WERI-Rb-1 (cell line): ENCODE results near the gene BMP5.

ENCODE experiments used
- DNase-seq: peaks from one replicate; pipeline ENCODE4 v3.0.0-alpha.2; 2020
- H3K27ac ChIP-seq: fragments of 250-450 bp; sonication (Bioruptor Pico); 2 replicates; pipeline ENCODE4 v1.5.1; 2020; ENCODE audit warnings: mild to moderate bottlenecking, moderate library complexity
- H3K27me3 ChIP-seq: fragments of 250-450 bp; sonication (Bioruptor Pico); 2 replicates; pipeline ENCODE4 v1.5.1; 2021; ENCODE audit warnings: mild to moderate bottlenecking, low read depth, moderate library complexity; ENCODE audit not compliant: insufficient read depth, severe bottlenecking
- H3K36me3 ChIP-seq: fragments of 250-450 bp; sonication (Bioruptor Pico); 2 replicates; pipeline ENCODE4 v1.5.1; 2020; ENCODE audit warnings: mild to moderate bottlenecking, moderate library complexity
- H3K4me3 ChIP-seq: 2 replicates; pipeline ENCODE4 v1.5.1; 2011; ENCODE audit warnings: low read depth, mild to moderate bottlenecking, control low read depth, low read length
- H3K9me3 ChIP-seq: fragments of 250-450 bp; sonication (Bioruptor Pico); 2 replicates; pipeline ENCODE4 v1.5.1; 2021; ENCODE audit warnings: mild to moderate bottlenecking, moderate library complexity; ENCODE audit not compliant: severe bottlenecking
- TF ChIP-seq, protein P1 (sequence below): IDR thresholded peaks from 2 replicates; pipeline ENCODE4 v1.5.1; 2011; ENCODE audit warnings: low read depth, mild to moderate bottlenecking, control low read depth, inconsistent platforms, low read length

BMP5 gene

DNA sequence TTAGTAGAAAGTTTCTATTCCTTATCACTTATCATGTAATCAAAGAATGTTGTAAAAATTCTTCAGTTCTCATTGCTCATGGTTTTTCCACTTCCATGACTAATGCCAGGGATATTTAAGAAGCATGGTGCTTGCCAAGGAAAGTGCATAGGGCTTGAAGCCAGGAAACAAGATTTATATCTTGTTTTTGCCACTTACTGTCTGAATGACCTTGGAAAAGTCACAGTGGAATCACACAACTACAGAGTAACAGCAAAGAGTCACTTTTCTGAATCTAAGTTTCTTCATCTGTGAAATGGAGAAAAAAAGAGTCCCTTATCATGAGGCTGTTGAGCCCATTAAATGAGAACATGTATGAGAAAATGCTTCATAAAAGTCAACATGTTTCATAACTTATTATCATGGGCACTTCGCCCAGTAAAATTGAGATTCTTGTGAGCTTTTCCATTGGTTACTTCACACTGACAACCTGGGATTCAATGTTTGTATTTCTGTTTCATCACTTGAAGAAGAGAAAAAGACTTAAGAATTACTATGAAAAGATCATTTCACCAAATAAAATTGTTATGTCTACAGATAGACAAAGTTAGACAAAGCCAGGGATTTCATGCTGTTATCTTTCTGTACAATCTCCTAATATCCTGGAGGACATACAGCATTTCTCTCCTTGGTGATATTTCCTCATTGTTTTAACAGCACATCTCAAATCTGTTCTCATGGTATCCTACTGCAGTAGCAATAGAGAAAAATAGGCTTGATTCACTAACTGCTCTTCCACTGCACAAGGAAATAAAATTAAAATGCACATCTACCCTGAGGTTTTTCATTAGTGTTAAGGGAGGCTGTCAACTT, 7.6 kb upstream of the BMP5 start:
- H3K4me3 ChIP-seq: no peak overlapping the region
- H3K36me3 ChIP-seq: no peaks in the 10 kb centered on the region
- H3K27me3 ChIP-seq: no peaks in the 10 kb centered on the region
- TF ChIP-seq, protein P1, sequence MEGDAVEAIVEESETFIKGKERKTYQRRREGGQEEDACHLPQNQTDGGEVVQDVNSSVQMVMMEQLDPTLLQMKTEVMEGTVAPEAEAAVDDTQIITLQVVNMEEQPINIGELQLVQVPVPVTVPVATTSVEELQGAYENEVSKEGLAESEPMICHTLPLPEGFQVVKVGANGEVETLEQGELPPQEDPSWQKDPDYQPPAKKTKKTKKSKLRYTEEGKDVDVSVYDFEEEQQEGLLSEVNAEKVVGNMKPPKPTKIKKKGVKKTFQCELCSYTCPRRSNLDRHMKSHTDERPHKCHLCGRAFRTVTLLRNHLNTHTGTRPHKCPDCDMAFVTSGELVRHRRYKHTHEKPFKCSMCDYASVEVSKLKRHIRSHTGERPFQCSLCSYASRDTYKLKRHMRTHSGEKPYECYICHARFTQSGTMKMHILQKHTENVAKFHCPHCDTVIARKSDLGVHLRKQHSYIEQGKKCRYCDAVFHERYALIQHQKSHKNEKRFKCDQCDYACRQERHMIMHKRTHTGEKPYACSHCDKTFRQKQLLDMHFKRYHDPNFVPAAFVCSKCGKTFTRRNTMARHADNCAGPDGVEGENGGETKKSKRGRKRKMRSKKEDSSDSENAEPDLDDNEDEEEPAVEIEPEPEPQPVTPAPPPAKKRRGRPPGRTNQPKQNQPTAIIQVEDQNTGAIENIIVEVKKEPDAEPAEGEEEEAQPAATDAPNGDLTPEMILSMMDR: no peak
- no peaks in the 10 kb centered on the region for H3K9me3 ChIP-seq
- DNase-seq: no peak
- H3K27ac ChIP-seq: no peak overlapping the region

DNA sequence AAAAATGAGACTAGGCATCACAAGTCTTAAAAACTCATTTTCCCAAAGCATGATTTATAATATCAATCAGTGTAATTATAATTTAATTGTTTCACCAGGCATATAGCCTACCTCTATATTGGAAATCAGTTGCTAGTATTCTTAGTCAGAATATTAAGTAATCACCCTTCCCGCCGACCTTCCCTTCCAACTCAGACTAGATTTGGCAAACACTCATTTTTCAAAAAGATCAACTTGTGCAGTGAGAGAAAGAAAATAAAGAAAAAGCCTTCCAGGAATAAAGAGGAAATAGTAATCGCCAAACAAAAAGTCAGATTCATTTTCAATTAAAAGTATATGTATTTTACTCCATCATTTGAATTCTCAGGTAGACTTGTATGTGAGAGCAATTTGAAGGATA, 1.9 kb upstream of the BMP5 start:
- Histone ChIP-seq H3K27me3 (no peaks in the 10 kb centered on the region), H3K27ac (no peak overlapping the region), H3K36me3 (no peaks in the 10 kb centered on the region), H3K4me3 (no peak overlapping the region), H3K9me3 (no peaks in the 10 kb centered on the region)
- DNase-seq: no peak
- TF ChIP-seq, protein P1: no peak

DNA sequence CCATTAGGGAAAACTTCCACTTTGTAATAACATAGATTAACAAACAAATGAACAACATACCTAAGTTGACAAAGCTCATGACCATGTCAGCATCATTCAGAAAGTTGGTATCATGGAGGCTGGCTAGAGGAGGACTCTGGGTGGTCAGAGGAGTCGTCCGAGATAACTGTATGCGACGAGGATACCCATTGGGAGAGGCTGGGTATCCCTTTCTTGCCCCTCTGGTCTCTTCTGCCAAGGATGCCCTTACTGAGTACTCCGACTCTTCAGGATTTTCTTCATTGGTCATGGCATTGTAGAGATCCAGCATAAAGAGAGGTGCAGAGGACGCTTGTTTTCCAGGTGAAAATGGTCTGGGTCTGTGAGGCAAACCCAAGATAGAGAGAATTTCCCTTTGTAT, 1.1 kb downstream of the BMP5 start:
- Histone ChIP-seq H3K27ac (no peak overlapping the region), H3K9me3 (no peaks in the 10 kb centered on the region), H3K36me3 (no peaks in the 10 kb centered on the region), H3K27me3 (no peaks in the 10 kb centered on the region), H3K4me3 (no peak overlapping the region)
- DNase-seq: no peak
- TF ChIP-seq, protein P1: no peak

DNA sequence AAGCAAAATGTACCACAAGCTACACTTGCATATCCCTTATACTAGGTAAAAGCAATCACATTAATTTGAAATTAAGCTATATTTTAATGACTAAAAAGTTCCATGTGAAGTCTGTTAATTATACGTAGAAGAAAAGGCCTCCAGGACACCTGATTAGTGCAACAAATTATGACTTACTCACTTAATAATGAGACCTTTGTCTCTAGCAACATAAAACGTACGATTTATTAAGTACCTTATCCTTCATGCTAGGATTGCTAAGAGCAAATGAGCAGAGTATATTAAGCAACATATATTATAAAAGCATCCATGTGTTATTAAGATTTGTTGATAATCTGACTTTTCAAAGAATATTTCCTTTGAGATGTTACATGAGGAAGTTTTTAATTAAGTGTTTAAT, 2.5 kb downstream of the BMP5 start:
- no peak overlapping the region for H3K27ac ChIP-seq
- H3K36me3 ChIP-seq: no peaks in the 10 kb centered on the region
- TF ChIP-seq, protein P1: no peak
- no peak for DNase-seq
- no peaks in the 10 kb centered on the region for H3K9me3 ChIP-seq
- H3K4me3 ChIP-seq: no peak overlapping the region
- no peaks in the 10 kb centered on the region for H3K27me3 ChIP-seq

DNA sequence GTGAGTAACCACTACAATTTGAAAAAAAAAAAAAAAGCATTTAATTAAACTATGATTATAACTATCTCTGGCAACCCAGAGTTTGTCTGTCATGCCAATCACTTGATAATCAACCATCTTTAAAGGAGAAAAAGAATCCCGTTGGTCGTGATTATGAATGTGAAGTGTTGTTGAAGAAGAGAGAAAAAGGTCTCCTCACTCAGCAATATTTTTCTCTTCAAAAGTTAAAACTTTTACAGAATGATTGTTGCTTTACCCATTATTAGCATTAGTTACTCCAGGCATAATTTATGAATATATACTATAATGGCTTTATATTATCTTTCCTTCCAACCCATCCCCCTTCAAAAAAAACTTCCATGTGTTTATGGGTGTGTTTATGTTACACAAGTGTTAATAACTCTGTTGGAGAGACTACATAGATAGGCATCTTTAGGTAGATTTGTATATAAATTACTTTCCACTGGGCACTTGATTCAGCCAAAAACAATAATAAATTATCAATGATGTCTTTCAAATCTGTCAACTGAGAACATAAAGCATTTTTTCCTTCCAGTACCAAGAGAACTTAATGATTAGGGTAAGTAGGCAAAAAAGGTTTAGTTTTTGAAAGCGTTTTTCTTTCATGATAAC, 5.1 kb downstream of the BMP5 start:
- TF ChIP-seq, protein P1: no peak
- H3K36me3 ChIP-seq: no peaks in the 10 kb centered on the region
- H3K27me3 ChIP-seq: no peaks in the 10 kb centered on the region
- no peaks in the 10 kb centered on the region for H3K9me3 ChIP-seq
- no peak overlapping the region for H3K27ac ChIP-seq
- no peak overlapping the region for H3K4me3 ChIP-seq
- no peak for DNase-seq
